Measurements from ENCODE around the gene CILP. TPM values are rescaled to one million over a fixed set of nuclear protein-coding genes. Genes with fewer than 3 reads are reported as not detected.

Gene CILP
- total RNA-seq, 2 experiments from 2014 or later = 0.06 TPM; not detected in 1

DNA sequence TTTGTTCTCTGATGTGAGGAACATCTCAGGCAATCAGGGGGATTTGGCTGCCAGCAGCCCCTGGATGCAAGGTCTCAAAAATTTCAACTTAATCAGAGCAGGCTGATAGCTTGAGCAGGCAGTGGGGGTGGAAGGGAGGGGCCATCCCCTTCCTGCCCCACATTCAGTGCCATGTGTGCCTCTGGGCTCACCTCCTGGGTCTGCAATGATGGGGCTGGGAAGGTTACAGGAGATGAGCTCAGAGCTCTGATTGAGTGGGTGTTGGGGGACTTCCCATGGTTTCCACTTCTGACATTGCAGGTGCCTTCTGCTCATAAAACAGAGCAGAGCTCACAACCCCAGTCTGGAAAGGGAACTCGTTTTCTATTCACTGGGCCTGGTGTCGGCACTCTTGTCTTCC, 38.4 kb upstream of the CILP start:
- H3K27ac ChIP-seq (ENCODE audit: low read depth, low read length, poor library complexity, severe bottlenecking) = no peak overlapping the region
- H3K9me2 ChIP-seq (ENCODE audit: insufficient read depth, low read length) = no peaks in the 10 kb centered on the region
- H3K9me3 ChIP-seq (ENCODE audit: low read length) = no peaks in the 10 kb centered on the region
- TF ChIP-seq, protein P1, sequence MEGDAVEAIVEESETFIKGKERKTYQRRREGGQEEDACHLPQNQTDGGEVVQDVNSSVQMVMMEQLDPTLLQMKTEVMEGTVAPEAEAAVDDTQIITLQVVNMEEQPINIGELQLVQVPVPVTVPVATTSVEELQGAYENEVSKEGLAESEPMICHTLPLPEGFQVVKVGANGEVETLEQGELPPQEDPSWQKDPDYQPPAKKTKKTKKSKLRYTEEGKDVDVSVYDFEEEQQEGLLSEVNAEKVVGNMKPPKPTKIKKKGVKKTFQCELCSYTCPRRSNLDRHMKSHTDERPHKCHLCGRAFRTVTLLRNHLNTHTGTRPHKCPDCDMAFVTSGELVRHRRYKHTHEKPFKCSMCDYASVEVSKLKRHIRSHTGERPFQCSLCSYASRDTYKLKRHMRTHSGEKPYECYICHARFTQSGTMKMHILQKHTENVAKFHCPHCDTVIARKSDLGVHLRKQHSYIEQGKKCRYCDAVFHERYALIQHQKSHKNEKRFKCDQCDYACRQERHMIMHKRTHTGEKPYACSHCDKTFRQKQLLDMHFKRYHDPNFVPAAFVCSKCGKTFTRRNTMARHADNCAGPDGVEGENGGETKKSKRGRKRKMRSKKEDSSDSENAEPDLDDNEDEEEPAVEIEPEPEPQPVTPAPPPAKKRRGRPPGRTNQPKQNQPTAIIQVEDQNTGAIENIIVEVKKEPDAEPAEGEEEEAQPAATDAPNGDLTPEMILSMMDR (conservative IDR thresholded peaks at IDR 0.05; ENCODE audit: low read length) = no peak
- TF ChIP-seq EZH2phosphoT487 (IDR thresholded peaks at IDR 0.05; ENCODE audit: borderline replicate concordance, low read depth, low read length) = no peak
- no peaks in the 10 kb centered on the region for H4K20me1 ChIP-seq (ENCODE audit: insufficient read depth, low read length)
- no peaks in the 10 kb centered on the region for H3K79me2 ChIP-seq (ENCODE audit: insufficient read depth, low read depth, low read length)
- H2AFZ ChIP-seq (ENCODE audit: low read length) = no peak overlapping the region
- no peak overlapping the region for H3K4me3 ChIP-seq (ENCODE audit: low read depth, low read length, poor library complexity, severe bottlenecking)
- intact Hi-C loops (cut with micrococcal nuclease; ENCODE audit: unreplicated experiment) = no loop called here
- no peak overlapping the region for H3K4me2 ChIP-seq (ENCODE audit: low read length)
- ChIA-PET POLR2A (interaction anchor here (0.6 to 1.2 kb wide), 2 partner anchors 41 to 47 kb away, joined by 3 to 4 read pairs; no protein-coding TSS in a partner anchor), CTCF (ENCODE audit: unreplicated experiment) (no interaction called here)
- BruUV-seq (replicated peaks) = no TSS peak
- H3K36me3 ChIP-seq (ENCODE audit: insufficient read depth, low read length) = no peaks in the 10 kb centered on the region
- DNase-seq (ENCODE audit: low spot score) = no peak
- H3K4me1 ChIP-seq (ENCODE audit: insufficient read depth, low read length, poor library complexity, severe bottlenecking) = no peaks in the 10 kb centered on the region

DNA sequence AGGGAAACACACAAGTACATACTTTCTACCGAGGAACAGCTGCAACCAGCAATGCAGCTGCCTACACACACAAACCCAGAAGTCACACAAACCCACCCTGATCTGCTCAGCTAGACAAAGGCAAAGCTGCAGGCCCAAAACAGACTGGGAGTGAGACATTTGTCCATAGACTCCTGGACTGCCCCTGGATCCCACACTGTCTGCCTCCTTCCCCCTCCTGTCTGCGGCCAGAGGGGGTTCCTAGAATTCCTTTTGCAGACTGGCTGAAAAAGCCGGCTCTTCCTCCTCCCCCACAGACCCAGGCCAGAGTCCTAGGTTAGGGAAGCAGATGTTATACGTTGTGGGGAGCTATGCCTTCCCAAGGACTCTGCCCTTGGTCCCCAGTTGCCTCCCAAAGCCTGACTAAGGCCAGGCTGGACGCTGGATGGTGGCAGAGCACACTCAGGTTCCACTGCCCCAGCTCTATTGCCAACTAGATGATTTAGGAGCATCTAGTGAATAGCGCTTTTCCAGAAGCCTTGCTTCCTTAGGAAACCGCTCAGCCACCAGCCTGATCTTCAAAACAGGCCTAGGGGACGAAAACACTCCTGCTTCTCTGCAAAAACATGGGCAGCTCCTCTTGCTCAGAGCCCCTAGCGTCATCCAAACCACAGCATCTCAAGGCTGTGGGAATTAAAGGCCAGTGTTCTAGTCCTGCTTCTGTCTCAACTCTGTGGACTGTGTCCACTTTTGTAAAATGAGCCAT, 37.4 kb upstream of the CILP start:
- Histone ChIP-seq H3K9me3 (ENCODE audit: low read length) (no peaks in the 10 kb centered on the region), H4K20me1 (ENCODE audit: insufficient read depth, low read length) (no peaks in the 10 kb centered on the region), H3K9me2 (ENCODE audit: insufficient read depth, low read length) (no peaks in the 10 kb centered on the region), H2AFZ (ENCODE audit: low read length) (no peak overlapping the region), H3K27ac (ENCODE audit: low read depth, low read length, poor library complexity, severe bottlenecking) (no peak overlapping the region), H3K4me2 (ENCODE audit: low read length) (no peak overlapping the region), H3K79me2 (ENCODE audit: insufficient read depth, low read depth, low read length) (no peaks in the 10 kb centered on the region), H3K36me3 (ENCODE audit: insufficient read depth, low read length) (no peaks in the 10 kb centered on the region), H3K4me3 (ENCODE audit: low read depth, low read length, poor library complexity, severe bottlenecking) (no peak overlapping the region), H3K4me1 (ENCODE audit: insufficient read depth, low read length, poor library complexity, severe bottlenecking) (no peaks in the 10 kb centered on the region)
- ChIA-PET POLR2A (interaction anchor here (1.2 kb wide), 1 partner anchor 40 kb away, joined by 4 read pairs; no protein-coding TSS in a partner anchor), CTCF (ENCODE audit: unreplicated experiment) (no interaction called here)
- no peak for DNase-seq (ENCODE audit: low spot score)
- intact Hi-C loops (cut with micrococcal nuclease; ENCODE audit: unreplicated experiment) = no loop called here
- no peak for TF ChIP-seq EZH2phosphoT487 (IDR thresholded peaks at IDR 0.05; ENCODE audit: borderline replicate concordance, low read depth, low read length)
- TF ChIP-seq, protein P1 (conservative IDR thresholded peaks at IDR 0.05; ENCODE audit: low read length) = no peak
- no TSS peak for BruUV-seq (replicated peaks)

- CTCF ChIA-PET (ENCODE audit: unreplicated experiment) = no interaction called here
These were observed 35.7 kb upstream of the CILP start for GRCh38 chr15:65246939-65247338.

More at GRCh38 chr15:65246939-65247338, 35.7 kb upstream of the CILP start:
- POLR2A ChIA-PET = no interaction called here
- H3K36me3 ChIP-seq (ENCODE audit: insufficient read depth, low read length) = no peaks in the 10 kb centered on the region
- no peak overlapping the region for H2AFZ ChIP-seq (ENCODE audit: low read length)
- intact Hi-C loops (cut with micrococcal nuclease; ENCODE audit: unreplicated experiment) = no loop called here
- no peaks in the 10 kb centered on the region for H3K4me1 ChIP-seq (ENCODE audit: insufficient read depth, low read length, poor library complexity, severe bottlenecking)
- H3K4me3 ChIP-seq (ENCODE audit: low read depth, low read length, poor library complexity, severe bottlenecking) = no peak overlapping the region
- BruUV-seq (replicated peaks) = no TSS peak
- H3K79me2 ChIP-seq (ENCODE audit: insufficient read depth, low read depth, low read length) = no peaks in the 10 kb centered on the region
- H3K9me2 ChIP-seq (ENCODE audit: insufficient read depth, low read length) = no peaks in the 10 kb centered on the region
- no peak for DNase-seq (ENCODE audit: low spot score)
- H4K20me1 ChIP-seq (ENCODE audit: insufficient read depth, low read length) = no peaks in the 10 kb centered on the region
- H3K4me2 ChIP-seq (ENCODE audit: low read length) = no peak overlapping the region
- TF ChIP-seq EZH2phosphoT487 (IDR thresholded peaks at IDR 0.05; ENCODE audit: borderline replicate concordance, low read depth, low read length) = no peak
- TF ChIP-seq, protein P1 (conservative IDR thresholded peaks at IDR 0.05; ENCODE audit: low read length) = no peak
- no peaks in the 10 kb centered on the region for H3K9me3 ChIP-seq (ENCODE audit: low read length)
- no peak overlapping the region for H3K27ac ChIP-seq (ENCODE audit: low read depth, low read length, poor library complexity, severe bottlenecking)

Data from OCI-LY7 (cell line).